ENCODE data around the gene DEFB128.
"Not testable (repeated sequence)": the region's sequence is repeated elsewhere in the genome, so short reads cannot be mapped to it uniquely, and the experiment has no call there.

- not testable (repeated sequence) for TF ChIP-seq CTCF (IDR thresholded peaks at IDR 0.05; ENCODE audit: insufficient read depth, low read length); POLR2AphosphoS5 (IDR thresholded peaks at IDR 0.05; ENCODE audit: low read depth); REST (IDR thresholded peaks at IDR 0.05; ENCODE audit: insufficient replicate concordance, low read depth)
These were observed 36.4 kb upstream of the DEFB128 start for GRCh38 chr20:225879-226278.

All from HL-60 (cell line).